Natural killer cell (primary cell): ENCODE data around the gene FOXJ3. TPM values are rescaled to one million over a fixed set of nuclear protein-coding genes. Genes with fewer than 3 reads are reported as not detected.
A peak's percentile ranks its signal among the peaks of the same experiment; 100 is the strongest.

Experiments
- ATAC-seq, 3 donors: fragments of 150-1000 bp in 2 of 3; fragments of 200-7000 bp in 1 of 3; cut with Tn5 transposase; 1 replicate in 1 of 3; 2 replicates in 2 of 3; pipeline ENCODE4 v1.10.0; 2021; ENCODE audit warnings: mild to moderate bottlenecking in 2 of 3, moderate library complexity in 2 of 3
- DNase-seq, 2 donors: peaks; one replicate each; pipeline versions ENCODE4 v3.0.0 to v3.0.0-alpha.2; 2013 to 2021; ENCODE audit warnings: mixed read lengths in 1 of 2
- H3K27ac ChIP-seq: one replicate; pipeline ENCODE4 v1.5.1; 2013; ENCODE audit warnings: mild to moderate bottlenecking, low read length
- H3K27me3 ChIP-seq: one replicate; pipeline ENCODE4 v1.6.1; 2013; ENCODE audit warnings: low read length; ENCODE audit not compliant: control insufficient read depth, insufficient read depth
- H3K36me3 ChIP-seq: one replicate; pipeline ENCODE4 v1.6.1; 2013; ENCODE audit warnings: low read length; ENCODE audit not compliant: control insufficient read depth, insufficient read depth
- H3K4me1 ChIP-seq: one replicate; pipeline ENCODE4 v1.6.1; 2013; ENCODE audit warnings: low read length; ENCODE audit not compliant: control insufficient read depth, insufficient read depth
- H3K4me3 ChIP-seq: one replicate; pipeline ENCODE4 v1.5.1; 2013; ENCODE audit warnings: low read length
- H3K9me3 ChIP-seq: one replicate; pipeline ENCODE4 v1.6.1; 2013; ENCODE audit warnings: low read length; ENCODE audit not compliant: control insufficient read depth, insufficient read depth
- H3K27ac Mint-ChIP-seq, 2 donors: one replicate each; pipeline ENCODE4 v1.8.0; 2022; ENCODE audit warnings: mild to moderate bottlenecking in 2 of 2, mixed read lengths in 2 of 2, moderate library complexity in 1 of 2
- H3K27me3 Mint-ChIP-seq, 2 donors: one replicate each; pipeline ENCODE4 v1.8.0; 2022; ENCODE audit warnings: low read depth in 2 of 2, mixed read lengths in 2 of 2
- H3K36me3 Mint-ChIP-seq: one replicate; pipeline ENCODE4 v1.8.0; 2022; ENCODE audit warnings: mixed read lengths
- H3K4me1 Mint-ChIP-seq, 2 donors: one replicate each; pipeline ENCODE4 v1.8.0; 2022; ENCODE audit warnings: mixed read lengths in 2 of 2
- H3K4me3 Mint-ChIP-seq: one replicate; pipeline ENCODE4 v1.8.0; 2022; ENCODE audit warnings: mild to moderate bottlenecking, moderate library complexity, mixed read lengths
- H3K9me3 Mint-ChIP-seq, 2 donors: one replicate each; pipeline ENCODE4 v1.8.0; 2022; ENCODE audit warnings: mixed read lengths in 2 of 2
- CTCF ChIP-seq: fragments of 200-600 bp; IDR thresholded peaks from one replicate; pipeline ENCODE4 v1.8.0; 2022; ENCODE audit warnings: antibody characterized with exemption
- WGBS: methylation state at CpG from one replicate; pipeline ENCODE4 v1.1.7; 2013; ENCODE audit warnings: missing lambda C conversion rate; ENCODE audit not compliant: insufficient coverage; 5-methylcytosine and 5-hydroxymethylcytosine counted together
- intact Hi-C: fragments of 100-400 bp; cut with micrococcal nuclease; formaldehyde crosslinking; loops from one replicate; pipeline ENCODE4 v1.14.2; 2022
- total RNA-seq, 4 donors: library from RNA; stranded (reverse); fragments of 120-200 nt in 1 of 4; gene quantifications; one replicate each; pipeline versions ENCODE4 v1.2.3 to v1.2.4, GENCODE V29; 2013 to 2022

FOXJ3 gene
- total RNA-seq, 3 donors from 2014 or later (not counting 1 experiment from before 2014, with no cell fraction given), result 81.9 to 93.8 (median 82.5) TPM

GRCh38 chr1:42333662-42334239 is 1.3 kb downstream of the FOXJ3 start:
- Histone ChIP-seq H3K4me3 (peak overlapping the region; percentile 96), H3K36me3 (no peaks in the 10 kb centered on the region), H3K27me3 (no peaks in the 10 kb centered on the region), H3K4me1 (peaks cover 10% of the 10 kb centered on the region), H3K27ac (peak overlapping the region; percentile 68), H3K9me3 (no peaks in the 10 kb centered on the region)
- Mint-ChIP-seq H3K4me3 (peak overlapping the region; percentile 89), H3K36me3 (no peaks in the 10 kb centered on the region), H3K27ac (peak overlapping the region; percentile 81 to 91), H3K9me3 (no peaks in the 10 kb centered on the region), H3K4me1 (peaks cover 62 to 73% of the 10 kb centered on the region in 2 donors), H3K27me3 (no peaks in the 10 kb centered on the region)
- ATAC-seq, result no peak
- TF ChIP-seq CTCF, result no peak
- no peak for DNase-seq
- WGBS, result 12% methylated on average over 4 of the region's 6 CpGs
- intact Hi-C loops, result loop anchor here (2.0 kb wide), 2 partner anchors 15 to 123 kb away; partner anchors contain the start of genes PPCS and ZMYND12

- Mint-ChIP-seq H3K27me3 (no peaks in the 10 kb centered on the region), H3K9me3 (no peaks in the 10 kb centered on the region), H3K4me1 (peaks cover 64 to 80% of the 10 kb centered on the region in 2 donors), H3K4me3 (peak overlapping the region; percentile 89), H3K27ac (peak overlapping the region; percentile 81 to 91), H3K36me3 (no peaks in the 10 kb centered on the region)
- Histone ChIP-seq H3K27me3 (no peaks in the 10 kb centered on the region), H3K4me3 (no peak overlapping the region), H3K4me1 (peaks cover 10% of the 10 kb centered on the region), H3K27ac (no peak overlapping the region), H3K36me3 (no peaks in the 10 kb centered on the region), H3K9me3 (no peaks in the 10 kb centered on the region)
- 82% methylated on average over 5 of the region's 6 CpGs for WGBS
- DNase-seq (no peak), ATAC-seq (no peak)
- TF ChIP-seq CTCF, result no peak
- intact Hi-C loops, result no loop called here
Measured at GRCh38 chr1:42332877-42333276, 2.2 kb downstream of the FOXJ3 start.

GRCh38 chr1:42330215-42330614 is 4.8 kb downstream of the FOXJ3 start:
- intact Hi-C loops, result no loop called here
- H3K36me3 ChIP-seq, result no peaks in the 10 kb centered on the region

More at GRCh38 chr1:42330215-42330614, 4.8 kb downstream of the FOXJ3 start:
- WGBS, result 98% methylated on average over 7 of the region's 10 CpGs
- no peak overlapping the region for H3K27ac ChIP-seq
- H3K4me3 Mint-ChIP-seq, result no peak overlapping the region
- no peaks in the 10 kb centered on the region for H3K27me3 ChIP-seq
- H3K36me3 Mint-ChIP-seq, result no peaks in the 10 kb centered on the region
- no peak overlapping the region for H3K4me3 ChIP-seq
- no peak for TF ChIP-seq CTCF
- H3K9me3 ChIP-seq, result no peaks in the 10 kb centered on the region
- H3K27me3 Mint-ChIP-seq, result no peaks in the 10 kb centered on the region
- H3K9me3 Mint-ChIP-seq, result no peaks in the 10 kb centered on the region
- no peak for DNase-seq
- H3K4me1 ChIP-seq, result peaks cover 5% of the 10 kb centered on the region
- peaks cover 78 to 84% of the 10 kb centered on the region in 2 donors for H3K4me1 Mint-ChIP-seq
- no peak overlapping the region for H3K27ac Mint-ChIP-seq
- no peak for ATAC-seq
